Body of pancreas (tissue), 4 donors: ENCODE results near the gene ZGRF1. TPM values are rescaled to one million over a fixed set of nuclear protein-coding genes. Genes with fewer than 3 reads are reported as not detected.
"Not testable (repeated sequence)": the region's sequence is repeated elsewhere in the genome, so short reads cannot be mapped to it uniquely, and the experiment has no call there.

Experiments
- ATAC-seq: fragments of 150-250 bp; one replicate; pipeline ENCODE4 v1.9.1; 2016
- DNase-seq, 4 donors: peaks; one replicate each; pipeline ENCODE4 v3.0.0-alpha.2; 2019
- H3K27ac ChIP-seq, 4 donors: fragments of 200-600 bp; sonication (generic); 1 replicate in 3 of 4; 2 replicates in 1 of 4; pipeline versions ENCODE4 v1.5.1 to v1.6.1; 2016 to 2019; ENCODE audit warnings: mild to moderate bottlenecking in 1 of 4, mixed read lengths in 1 of 4, moderate library complexity in 1 of 4
- H3K27me3 ChIP-seq, 2 donors: fragments of 200-600 bp; sonication (generic); one replicate each; pipeline ENCODE4 v1.6.0; 2016; ENCODE audit warnings: mild to moderate bottlenecking in 1 of 2
- H3K36me3 ChIP-seq, 2 donors: fragments of 200-600 bp; sonication (generic); replicated peaks in 1 of 2; 2 replicates each; pipeline ENCODE4 v1.5.1; 2016; ENCODE audit warnings: low read depth in 2 of 2; ENCODE audit not compliant: insufficient read depth in 1 of 2
- H3K4me1 ChIP-seq: fragments of 200-600 bp; sonication (generic); one replicate; pipeline ENCODE4 v1.6.0; 2016
- H3K4me3 ChIP-seq, 2 donors: fragments of 200-600 bp; sonication (generic); 1 replicate in 1 of 2; 2 replicates in 1 of 2; pipeline ENCODE4 v1.5.1; 2016 to 2019
- H3K9me3 ChIP-seq, 3 donors: fragments of 200-600 bp; sonication (generic); 1 replicate in 2 of 3; 2 replicates in 1 of 3; pipeline ENCODE4 v1.5.1; 2016
- CTCF ChIP-seq, 7 experiments: fragments of 450-650 bp in 4 of 7; fragments of 200-600 bp in 3 of 7; sonication (generic) in 3 of 7; IDR thresholded peaks; one replicate each; pipeline ENCODE4 v1.5.1; 2016 to 2019; ENCODE audit warnings: antibody characterized with exemption in 7 of 7
- POLR2A ChIP-seq, 3 donors: fragments of 450-650 bp; IDR thresholded peaks; one replicate each; pipeline ENCODE4 v1.6.1; 2016; ENCODE audit warnings: antibody characterized with exemption in 3 of 3, mild to moderate bottlenecking in 2 of 3
- WGBS, 2 donors: methylation state at CpG; one replicate each; pipeline ENCODE4 v1.1.5; 2017; 5-methylcytosine and 5-hydroxymethylcytosine counted together
- intact Hi-C: fragments of 100-400 bp; cut with DNase I; formaldehyde crosslinking; loops from one replicate; pipeline ENCODE4 v1.15.1; 2023
- total RNA-seq, 2 donors: library from RNA; depleted of rRNA; stranded (reverse); fragments of >200 nt; gene quantifications; one replicate each; pipeline ENCODE4 v1.1.0, GENCODE V29; 2016

ZGRF1 gene
- total RNA-seq, 2 donors from 2014 or later = 1.3 to 3.4 TPM

GRCh38 chr4:112557676-112558411 is 78.9 kb downstream of the ZGRF1 start:
- Histone ChIP-seq H3K9me3 (no peaks in the 10 kb centered on the region), H3K27ac (no peak overlapping the region), H3K4me1 (no peaks in the 10 kb centered on the region), H3K4me3 (no peak overlapping the region), H3K27me3 (no peaks in the 10 kb centered on the region), H3K36me3 (no peaks in the 10 kb centered on the region)
- ATAC-seq (no peak), DNase-seq (no peak)
- intact Hi-C loops = no loop called here
- TF ChIP-seq CTCF (IDR thresholded peaks at IDR 0.05) = no peak
- TF ChIP-seq POLR2A (IDR thresholded peaks at IDR 0.05) = no peak
- WGBS, 2 donors = 55 to 57% methylated on average over 2 of the region's 2 CpGs

DNA sequence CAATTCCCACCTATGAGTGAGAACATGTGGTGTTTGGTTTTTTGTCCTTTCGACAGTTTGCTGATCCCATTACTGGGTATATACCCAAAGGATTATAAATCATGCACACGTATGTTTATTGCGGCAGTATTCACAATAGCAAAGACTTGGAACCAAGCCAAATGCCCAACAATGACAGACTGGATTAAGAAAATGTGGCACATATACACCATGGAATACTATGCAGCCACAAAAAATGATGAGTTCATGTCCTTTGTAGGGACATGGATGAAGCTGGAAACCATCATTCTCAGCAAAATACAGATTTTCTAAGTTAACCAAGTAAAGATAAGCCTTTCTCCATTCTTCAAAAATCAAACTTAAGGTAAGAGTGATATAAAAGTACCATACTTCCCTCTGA is 82.4 kb downstream of the ZGRF1 start:
- H3K27me3 ChIP-seq, H3K36me3 ChIP-seq, H3K4me3 ChIP-seq, H3K9me3 ChIP-seq, ATAC-seq, intact Hi-C loops, H3K4me1 ChIP-seq, H3K27ac ChIP-seq, DNase-seq: not testable (repeated sequence)
- WGBS, 2 donors = 91% methylated on average over 3 of the region's 3 CpGs; no CpG with 5 or more reads in 1 of the 2 donors

- DNase-seq (no peak), ATAC-seq (no peak)
- intact Hi-C loops = no loop called here
- Histone ChIP-seq H3K4me1 (no peaks in the 10 kb centered on the region), H3K9me3 (no peaks in the 10 kb centered on the region), H3K27ac (no peak overlapping the region), H3K4me3 (no peak overlapping the region), H3K27me3 (no peaks in the 10 kb centered on the region), H3K36me3 (no peaks in the 10 kb centered on the region)
- WGBS, 2 donors = 48 to 60% methylated on average over 2 of the region's 2 CpGs
- TF ChIP-seq POLR2A (IDR thresholded peaks at IDR 0.05) (no peak), CTCF (IDR thresholded peaks at IDR 0.05) (no peak)
These were observed 84.0 kb downstream of the ZGRF1 start for GRCh38 chr4:112552668-112553067.

DNA sequence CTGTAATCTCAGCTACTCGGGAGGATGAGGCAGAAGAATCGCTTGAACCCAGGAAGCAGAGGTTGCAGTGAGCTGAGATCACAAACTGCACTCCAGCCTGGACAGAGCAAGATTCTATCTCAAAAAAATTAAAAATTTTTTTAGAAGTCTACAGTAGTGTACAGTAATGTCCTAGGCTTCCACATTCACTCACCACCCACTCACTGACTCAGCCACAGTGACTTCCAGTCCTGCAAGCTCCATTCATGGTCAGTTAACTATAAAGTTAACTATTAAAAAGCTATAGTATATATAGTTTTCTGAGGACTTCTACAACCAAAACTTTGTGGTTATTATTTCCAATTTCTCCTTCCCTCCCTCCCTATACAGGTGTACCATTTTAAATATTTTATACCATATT is 86.0 kb downstream of the ZGRF1 start:
- Histone ChIP-seq H3K4me1 (no peaks in the 10 kb centered on the region), H3K9me3 (no peaks in the 10 kb centered on the region), H3K27ac (no peak overlapping the region), H3K36me3 (no peaks in the 10 kb centered on the region), H3K4me3 (no peak overlapping the region), H3K27me3 (no peaks in the 10 kb centered on the region)
- WGBS, 2 donors = 92 to 93% methylated on average over 2 of the region's 2 CpGs
- ATAC-seq = no peak
- intact Hi-C loops = no loop called here
- no peak for TF ChIP-seq POLR2A (IDR thresholded peaks at IDR 0.05)
- TF ChIP-seq CTCF (IDR thresholded peaks at IDR 0.05) = no peak
- DNase-seq = no peak

GRCh38 chr4:112546476-112546875 is 90.2 kb downstream of the ZGRF1 start:
- no peak overlapping the region for H3K4me3 ChIP-seq
- no peak for ATAC-seq
- 85 to 87% methylated on average over 2 of the region's 2 CpGs for WGBS, 2 donors
- no peaks in the 10 kb centered on the region for H3K9me3 ChIP-seq
- H3K27me3 ChIP-seq = no peaks in the 10 kb centered on the region
- intact Hi-C loops = no loop called here
- no peak overlapping the region for H3K27ac ChIP-seq
- TF ChIP-seq CTCF (IDR thresholded peaks at IDR 0.05) (no peak), POLR2A (IDR thresholded peaks at IDR 0.05) (no peak)
- no peak for DNase-seq
- H3K4me1 ChIP-seq = no peaks in the 10 kb centered on the region
- H3K36me3 ChIP-seq = no peaks in the 10 kb centered on the region
